ENCODE data around the gene PIK3AP1.

GRCh38 chr10:96695366-96695765, 24.9 kb downstream of the PIK3AP1 start:
- TF ChIP-seq CTCF (IDR thresholded peaks at IDR 0.05; ENCODE audit: insufficient read depth, low read depth, low read length) (no peak), EZH2 (IDR thresholded peaks at IDR 0.05; ENCODE audit: insufficient read depth, low read length) (no peak)

All from astrocyte (in vitro differentiated cells and primary cell).